Motor neuron (in vitro differentiated cells): ENCODE results near the gene PTTG1IP. TPM values are rescaled to one million over a fixed set of nuclear protein-coding genes. Genes with fewer than 3 reads are reported as not detected.

Experiments
- ATAC-seq, 8 experiments: fragments of 200-7000 bp; cut with Tn5 transposase; replicated peaks in 6 of 8; 2 replicates each; pipeline ENCODE4 v1.8.0; 2021; ENCODE audit warnings: mild to moderate bottlenecking in 8 of 8, moderate library complexity in 8 of 8
- H3K27ac ChIP-seq, 2 donors: fragments of 250-450 bp; sonication (Bioruptor Pico); 2 replicates each; pipeline ENCODE4 v1.9.0; 2021; ENCODE audit warnings: antibody characterized with exemption in 2 of 2, mild to moderate bottlenecking in 2 of 2, moderate library complexity in 1 of 2
- H3K4me1 ChIP-seq, 2 donors: fragments of 250-450 bp; sonication (Bioruptor Pico); replicated peaks in 1 of 2; 2 replicates each; pipeline ENCODE4 v1.6.1; 2021; ENCODE audit warnings: antibody characterized with exemption in 2 of 2, mild to moderate bottlenecking in 2 of 2, moderate library complexity in 1 of 2
- H3K4me3 ChIP-seq, 5 donors: fragments of 250-450 bp; sonication (Bioruptor Pico); 2 replicates each; pipeline ENCODE4 v1.9.0; 2021; ENCODE audit warnings: antibody characterized with exemption in 5 of 5, mild to moderate bottlenecking in 5 of 5, moderate library complexity in 4 of 5
- WGBS, 10 experiments: fragments of 450-650 bp; shearing (Covaris generic); methylation state at CpG; one replicate each; pipeline ENCODE4 v1.0.0; 2022; 5-methylcytosine and 5-hydroxymethylcytosine counted together
- in situ Hi-C, 9 experiments: fragments of 400-800 bp; cut with MboI; loops; one replicate each; pipeline ENCODE4 v1.15.0; 2021; ENCODE audit warnings: low sequenced_read_pairs in 9 of 9, low pct_unique_long_range_greater_than_20kb in 2 of 9; ENCODE audit not compliant: unreplicated experiment in 9 of 9
- total RNA-seq, 8 experiments: library from RNA; unstranded; fragments of 300-600 nt; gene quantifications; 2 replicates each; pipeline versions ENCODE4 v1.2.3 to v1.2.4, GENCODE V29; 2022

PTTG1IP gene
- total RNA-seq, 8 experiments from 2014 or later: 62.1 to 226 (median 85.5) TPM

GRCh38 chr21:44810779-44811178, 62.7 kb downstream of the PTTG1IP start:
- Histone ChIP-seq H3K4me3 (no peak overlapping the region), H3K27ac (no peak overlapping the region), H3K4me1 (no peaks in the 10 kb centered on the region)
- in situ Hi-C loops: no loop called here
- WGBS, 10 experiments: 88 to 94% methylated on average over 3 to 4 of the region's 6 CpGs; no CpG with 5 or more reads in 8 of the 10 experiments
- ATAC-seq: peak in 4 of 8 experiments; percentile 24 to 82 (median 40)

- Histone ChIP-seq H3K4me1 (peaks cover 3 to 8% of the 10 kb centered on the region in 2 donors), H3K27ac (no peak overlapping the region), H3K4me3 (no peak overlapping the region)
- ATAC-seq: no peak
- in situ Hi-C loops: no loop called here
- 44 to 100% (median 74%) methylated on average over 1 to 4 of the region's 4 CpGs; no CpG with 5 or more reads in 2 of the 10 experiments for WGBS, 10 experiments
Measured at GRCh38 chr21:44805859-44806258, 67.6 kb downstream of the PTTG1IP start.

- ATAC-seq: no peak
- no peak overlapping the region for H3K4me3 ChIP-seq
- H3K4me1 ChIP-seq: peaks cover 5 to 13% of the 10 kb centered on the region in 2 donors
- in situ Hi-C loops: no loop called here
- 67 to 100% (median 73%) methylated on average over 1 to 3 of the region's 4 CpGs; no CpG with 5 or more reads in 2 of the 10 experiments for WGBS, 10 experiments
- no peak overlapping the region for H3K27ac ChIP-seq
Measured at GRCh38 chr21:44805226-44805625, 68.3 kb downstream of the PTTG1IP start.

- WGBS, 10 experiments: 66 to 100% (median 90%) methylated on average over 1 to 6 of the region's 6 CpGs; no CpG with 5 or more reads in 3 of the 10 experiments
- no peak for ATAC-seq
- in situ Hi-C loops: no loop called here
- Histone ChIP-seq H3K4me1 (peaks cover 10 to 18% of the 10 kb centered on the region in 2 donors), H3K4me3 (no peak overlapping the region), H3K27ac (no peak overlapping the region)
Measured at GRCh38 chr21:44804762-44805161, 68.7 kb downstream of the PTTG1IP start.

- no peak for ATAC-seq
- H3K4me1 ChIP-seq: peaks cover 12 to 18% of the 10 kb centered on the region in 2 donors
- 38 to 100% (median 80%) methylated on average over 1 to 3 of the region's 3 CpGs for WGBS, 10 experiments
- no peak overlapping the region for H3K4me3 ChIP-seq
- in situ Hi-C loops: no loop called here
- no peak overlapping the region for H3K27ac ChIP-seq
Measured at GRCh38 chr21:44803651-44804050, 69.8 kb downstream of the PTTG1IP start.

GRCh38 chr21:44802396-44803153, 70.9 kb downstream of the PTTG1IP start:
- 13 to 72% (median 39%) methylated on average over 2 to 10 of the region's 32 CpGs for WGBS, 10 experiments
- ATAC-seq: peak; percentile 11 to 42 (median 29)
- Histone ChIP-seq H3K4me1 (peaks cover 12 to 18% of the 10 kb centered on the region in 2 donors), H3K4me3 (peak overlapping the region; percentile 62 to 94 (median 63)), H3K27ac (peak overlapping the region; percentile 71 to 89)
- in situ Hi-C loops: no loop called here

- in situ Hi-C loops: no loop called here
- WGBS, 10 experiments: 0 to 2% (median 0%) methylated on average over 3 to 11 of the region's 97 CpGs; no CpG with 5 or more reads in 6 of the 10 experiments
- Histone ChIP-seq H3K27ac (peak within 1 kb of the TSS; percentile 71 to 89), H3K4me1 (peaks cover 12 to 18% of the 10 kb centered on the region in 2 donors), H3K4me3 (peak within 1 kb of the TSS; percentile 62 to 94 (median 63))
- ATAC-seq: peak; percentile 87 to 97 (median 94)
Measured at GRCh38 chr21:44801468-44802395, 71.8 kb downstream of the PTTG1IP start, which contains the start of gene UBE2G2. Gene UBE2G2, minus strand, starts transcription at chr21:44801820. Its CDS starts 72 bp downstream, at chr21:44801748.

- peak in 4 of 8 experiments; percentile 1 to 27 (median 12) for ATAC-seq
- 0 to 15% (median 2%) methylated on average over 1 to 14 of the region's 17 CpGs; no CpG with 5 or more reads in 1 of the 10 experiments for WGBS, 10 experiments
- Histone ChIP-seq H3K4me1 (peaks cover 12 to 18% of the 10 kb centered on the region in 2 donors), H3K27ac (peak overlapping the region; percentile 71 to 89), H3K4me3 (peak overlapping the region; percentile 62 to 94 (median 63))
- in situ Hi-C loops: no loop called here
Measured at GRCh38 chr21:44800971-44801467, 72.5 kb downstream of the PTTG1IP start.

GRCh38 chr21:44800103-44800502, 73.4 kb downstream of the PTTG1IP start:
- 7 to 65% (median 40%) methylated on average over 2 to 12 of the region's 12 CpGs; no CpG with 5 or more reads in 2 of the 10 experiments for WGBS, 10 experiments
- Histone ChIP-seq H3K27ac (no peak overlapping the region), H3K4me3 (peak overlapping the region; percentile 62 to 94 (median 63)), H3K4me1 (peaks cover 12 to 18% of the 10 kb centered on the region in 2 donors)
- in situ Hi-C loops: no loop called here
- no peak for ATAC-seq

- 64 to 89% (median 80%) methylated on average over 1 of the region's 1 CpG; no CpG with 5 or more reads in 3 of the 10 experiments for WGBS, 10 experiments
- H3K27ac ChIP-seq: no peak overlapping the region
- peak overlapping the region in 2 of 5 donors; percentile 63 to 94 for H3K4me3 ChIP-seq
- in situ Hi-C loops: loop anchor here in 5 of 9 experiments (25.0 kb wide), 3 partner anchors 287 to 462 kb away; partner anchors contain the start of gene CFAP410 (in 1 of the 5)
- ATAC-seq: no peak
- H3K4me1 ChIP-seq: peaks cover 12 to 18% of the 10 kb centered on the region in 2 donors
Measured at GRCh38 chr21:44799646-44800045, 73.8 kb downstream of the PTTG1IP start.
